ENCODE data around the gene ZBTB6.

- no peak for TF ChIP-seq BHLHE40 (IDR thresholded peaks at IDR 0.05; ENCODE audit: borderline replicate concordance)
- no peak for TF ChIP-seq ARNT (IDR thresholded peaks at IDR 0.05)
- no peak for TF ChIP-seq ELF4 (IDR thresholded peaks at IDR 0.05)
- no peak for TF ChIP-seq SUZ12 (IDR thresholded peaks at IDR 0.05)
- no peak for TF ChIP-seq FOXM1 (IDR thresholded peaks at IDR 0.05; ENCODE audit: borderline replicate concordance)
These were observed 52.6 kb downstream of the ZBTB6 start for GRCh38 chr9:122860319-122861142.
